ENCODE results near the gene DENND4C. TPM values are rescaled to one million over a fixed set of nuclear protein-coding genes. Genes with fewer than 3 reads are reported as not detected.

The DENND4C gene
- total RNA-seq, 1 experiment from 2014 or later: 26.6 TPM

DNA sequence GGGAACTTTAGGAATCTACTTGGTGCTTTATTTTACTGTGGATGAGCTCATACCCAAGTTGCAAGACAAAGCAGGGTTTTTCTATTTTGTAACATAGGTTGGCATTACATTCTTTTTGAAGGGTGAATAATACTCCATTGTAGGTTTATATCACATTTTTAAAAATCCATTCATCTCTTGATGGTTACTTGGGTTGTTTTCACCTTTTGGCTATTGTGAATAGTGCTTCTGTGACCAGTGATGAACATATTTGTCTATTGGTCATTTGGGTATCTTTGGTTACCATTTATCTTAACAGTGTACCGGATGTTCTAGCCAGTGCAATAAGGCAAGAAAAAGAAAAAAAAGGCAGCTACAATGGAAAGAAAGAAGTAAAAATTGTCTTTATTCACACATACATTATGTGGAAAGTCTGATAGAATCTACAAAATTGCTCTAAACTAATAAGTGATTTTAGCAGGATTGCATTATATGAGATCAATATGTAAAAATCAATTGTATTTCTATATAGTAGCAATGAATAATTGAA, 40.0 kb downstream of the DENND4C start:
- H3K9me3 ChIP-seq (ENCODE audit: control insufficient read depth, low read depth, low read length): no peaks in the 10 kb centered on the region
- no peaks in the 10 kb centered on the region for H3K27me3 ChIP-seq (ENCODE audit: insufficient read depth, low read length)
- H4K8ac ChIP-seq (replicated peaks; ENCODE audit: insufficient read length, low read depth, low read length): no peak overlapping the region
- H4K5ac ChIP-seq (ENCODE audit: insufficient read length, low read depth, low read length): no peak overlapping the region
- peaks cover 5% of the 10 kb centered on the region; the same call in 1 of the 2 replicates for H3K79me2 ChIP-seq (ENCODE audit: insufficient read depth, low read length)
- no peaks in the 10 kb centered on the region for H3K27me3 Mint-ChIP-seq (ENCODE audit: low read depth)
- H3K27ac Mint-ChIP-seq: no peak overlapping the region
- no peak overlapping the region for H2BK120ac ChIP-seq (ENCODE audit: low read depth, low read length, poor library complexity, severe bottlenecking)
- H2BK20ac ChIP-seq (ENCODE audit: low read depth, low read length, poor library complexity, severe bottlenecking): no peak overlapping the region
- DNase-seq: no peak
- H3K4ac ChIP-seq (ENCODE audit: low read depth, low read length): no peak overlapping the region
- no peaks in the 10 kb centered on the region for H3K23me2 ChIP-seq (ENCODE audit: insufficient read length, low read depth, low read length, poor library complexity, severe bottlenecking)
- H3K4me1 ChIP-seq (ENCODE audit: insufficient read depth, low read length): no peaks in the 10 kb centered on the region
- no peak overlapping the region for H2BK12ac ChIP-seq (ENCODE audit: insufficient read length, low read depth, low read length)
- no peak overlapping the region for H4K91ac ChIP-seq (ENCODE audit: insufficient read length, low read depth, low read length)
- TF ChIP-seq, protein P1, sequence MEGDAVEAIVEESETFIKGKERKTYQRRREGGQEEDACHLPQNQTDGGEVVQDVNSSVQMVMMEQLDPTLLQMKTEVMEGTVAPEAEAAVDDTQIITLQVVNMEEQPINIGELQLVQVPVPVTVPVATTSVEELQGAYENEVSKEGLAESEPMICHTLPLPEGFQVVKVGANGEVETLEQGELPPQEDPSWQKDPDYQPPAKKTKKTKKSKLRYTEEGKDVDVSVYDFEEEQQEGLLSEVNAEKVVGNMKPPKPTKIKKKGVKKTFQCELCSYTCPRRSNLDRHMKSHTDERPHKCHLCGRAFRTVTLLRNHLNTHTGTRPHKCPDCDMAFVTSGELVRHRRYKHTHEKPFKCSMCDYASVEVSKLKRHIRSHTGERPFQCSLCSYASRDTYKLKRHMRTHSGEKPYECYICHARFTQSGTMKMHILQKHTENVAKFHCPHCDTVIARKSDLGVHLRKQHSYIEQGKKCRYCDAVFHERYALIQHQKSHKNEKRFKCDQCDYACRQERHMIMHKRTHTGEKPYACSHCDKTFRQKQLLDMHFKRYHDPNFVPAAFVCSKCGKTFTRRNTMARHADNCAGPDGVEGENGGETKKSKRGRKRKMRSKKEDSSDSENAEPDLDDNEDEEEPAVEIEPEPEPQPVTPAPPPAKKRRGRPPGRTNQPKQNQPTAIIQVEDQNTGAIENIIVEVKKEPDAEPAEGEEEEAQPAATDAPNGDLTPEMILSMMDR (conservative IDR thresholded peaks at IDR 0.05): no peak
- H3K9me3 Mint-ChIP-seq: peaks cover 16 to 17% of the 10 kb centered on the region in 2 experiments
- peaks cover 17 to 27% (median 19%) of the 10 kb centered on the region in 3 experiments; a peak in 6 of 7 replicates for H3K36me3 Mint-ChIP-seq (ENCODE audit: insufficient read depth in 1 of 3, low read depth in 3 of 3)
- no peak overlapping the region for H3K9ac ChIP-seq (ENCODE audit: extremely low read depth, insufficient read length, low read length)
- peaks cover 5 to 13% of the 10 kb centered on the region in 2 experiments for H3K4me1 Mint-ChIP-seq
- no peak overlapping the region for H3K4me3 Mint-ChIP-seq
- no peak overlapping the region for H3T11ph ChIP-seq (ENCODE audit: low read length)
- H4K20me1 ChIP-seq (ENCODE audit: control insufficient read depth, insufficient read depth, insufficient read length): no peaks in the 10 kb centered on the region
- H2AFZ ChIP-seq (ENCODE audit: low read length): no peak overlapping the region
- peaks cover 8% of the 10 kb centered on the region for H3K79me1 ChIP-seq (ENCODE audit: insufficient read depth, low read depth, low read length, poor library complexity, severe bottlenecking)
- H3K23ac ChIP-seq (ENCODE audit: insufficient read length, low read depth, low read length): no peak overlapping the region
- H3K14ac ChIP-seq (ENCODE audit: insufficient read depth, low read length): no peak overlapping the region
- no peak overlapping the region for H3K56ac ChIP-seq (ENCODE audit: insufficient read length, low read depth, low read length)
- H2BK15ac ChIP-seq (ENCODE audit: low read depth, low read length): no peak overlapping the region
- no peak overlapping the region for H2AK5ac ChIP-seq (ENCODE audit: insufficient read length, low read length)
- no peak overlapping the region for H3K18ac ChIP-seq (ENCODE audit: insufficient read length, low read depth, low read length)
- H3K4me2 ChIP-seq (ENCODE audit: insufficient read depth, insufficient read length, low read length): no peak overlapping the region
- H2BK5ac ChIP-seq (ENCODE audit: insufficient read length, low read length): no peak overlapping the region
- WGBS (ENCODE audit: extremely low coverage, insufficient read length, low lambda C conversion rate): no CpG with 5 or more reads among the region's 1 CpG
- no peak overlapping the region for H3K27ac ChIP-seq (ENCODE audit: insufficient read length, low read depth, low read length)

Data from H9 (cell line).